Measurements from ENCODE around the gene RARB. TPM values are rescaled to one million over a fixed set of nuclear protein-coding genes. Genes with fewer than 3 reads are reported as not detected.

RARB gene
- total and polyA plus RNA-seq, 4 experiments from 2014 or later: 0.07 TPM; not detected in 3

- Histone ChIP-seq H3K36me3 (ENCODE audit: insufficient read depth, low read length) (no peaks in the 10 kb centered on the region), H3K27me3 (ENCODE audit: insufficient read depth, low read length) (no peaks in the 10 kb centered on the region), H3K4me3 (ENCODE audit: low read length in 2 of 2) (no peak overlapping the region), H3K9me3 (ENCODE audit: control insufficient read depth in 1 of 2, low read length in 2 of 2) (no peaks in the 10 kb centered on the region), H3K27ac (ENCODE audit: low read depth, low read length) (no peak overlapping the region), H3K4me1 (ENCODE audit: insufficient read depth, low read length) (no peaks in the 10 kb centered on the region)
- DNase-seq: no peak
- Mint-ChIP-seq H3K9me3 (peaks cover 0 to 1% (median 0%) of the 10 kb centered on the region in 8 donors), H3K4me1 (no peaks in the 10 kb centered on the region), H3K36me3 (no peaks in the 10 kb centered on the region), H3K27ac (no peak overlapping the region), H3K4me3 (no peak overlapping the region), H3K27me3 (peaks cover 2 to 4% of the 10 kb centered on the region in 2 donors)
- CTCF ChIA-PET (ENCODE audit: partially characterized antibody): no interaction called here
- POLR2A ChIA-PET (ENCODE audit: partially characterized antibody): no interaction called here
- intact Hi-C loops (cut with micrococcal nuclease): no loop called here
Observed at GRCh38 chr3:25556447-25556846, 128.4 kb downstream of the RARB start.

GRCh38 chr3:25557694-25558093 is 129.6 kb downstream of the RARB start:
- H3K36me3 Mint-ChIP-seq: no peaks in the 10 kb centered on the region
- intact Hi-C loops (cut with micrococcal nuclease): no loop called here
- no peak for DNase-seq
- H3K4me1 Mint-ChIP-seq: no peaks in the 10 kb centered on the region
- H3K27me3 Mint-ChIP-seq: peaks cover 0 to 3% of the 10 kb centered on the region in 2 donors
- H3K4me3 Mint-ChIP-seq: no peak overlapping the region
- H3K4me1 ChIP-seq (ENCODE audit: insufficient read depth, low read length): no peaks in the 10 kb centered on the region
- H3K27ac ChIP-seq (ENCODE audit: low read depth, low read length): no peak overlapping the region
- H3K27ac Mint-ChIP-seq: no peak overlapping the region
- H3K36me3 ChIP-seq (ENCODE audit: insufficient read depth, low read length): no peaks in the 10 kb centered on the region
- CTCF ChIA-PET (ENCODE audit: partially characterized antibody): no interaction called here
- H3K4me3 ChIP-seq (ENCODE audit: low read length in 2 of 2): no peak overlapping the region
- no peaks in the 10 kb centered on the region for H3K27me3 ChIP-seq (ENCODE audit: insufficient read depth, low read length)
- H3K9me3 ChIP-seq (ENCODE audit: control insufficient read depth in 1 of 2, low read length in 2 of 2): no peaks in the 10 kb centered on the region
- POLR2A ChIA-PET (ENCODE audit: partially characterized antibody): no interaction called here
- no peaks in the 10 kb centered on the region for H3K9me3 Mint-ChIP-seq

DNA sequence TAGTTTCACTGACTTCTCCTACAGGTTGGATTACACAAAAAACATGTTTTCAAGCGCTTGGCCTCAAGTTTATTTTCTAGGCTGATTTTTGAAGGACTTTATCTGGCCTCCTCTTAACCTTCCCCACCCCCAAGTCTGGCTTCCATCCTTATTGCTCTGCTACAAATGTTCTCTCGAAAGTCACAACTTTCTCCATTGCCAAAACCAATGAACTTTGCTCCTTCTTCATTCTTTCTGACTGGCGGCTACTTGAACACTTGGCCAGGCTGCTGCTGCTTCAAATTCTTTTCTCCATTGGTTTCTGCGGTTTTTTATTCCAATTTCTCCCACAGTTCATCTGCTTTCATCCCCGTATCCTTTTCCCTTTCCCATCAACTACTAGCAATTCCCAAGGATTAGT is 130.1 kb downstream of the RARB start:
- Histone ChIP-seq H3K36me3 (ENCODE audit: insufficient read depth, low read length) (no peaks in the 10 kb centered on the region), H3K4me3 (ENCODE audit: low read length in 2 of 2) (no peak overlapping the region), H3K27ac (ENCODE audit: low read depth, low read length) (no peak overlapping the region), H3K27me3 (ENCODE audit: insufficient read depth, low read length) (no peaks in the 10 kb centered on the region), H3K9me3 (ENCODE audit: control insufficient read depth in 1 of 2, low read length in 2 of 2) (no peaks in the 10 kb centered on the region), H3K4me1 (ENCODE audit: insufficient read depth, low read length) (no peaks in the 10 kb centered on the region)
- ChIA-PET CTCF (ENCODE audit: partially characterized antibody) (no interaction called here), POLR2A (ENCODE audit: partially characterized antibody) (no interaction called here)
- peaks cover 0 to 3% of the 10 kb centered on the region in 2 donors for H3K27me3 Mint-ChIP-seq
- intact Hi-C loops (cut with micrococcal nuclease): no loop called here
- H3K4me1 Mint-ChIP-seq: no peaks in the 10 kb centered on the region
- H3K36me3 Mint-ChIP-seq: no peaks in the 10 kb centered on the region
- H3K4me3 Mint-ChIP-seq: no peak overlapping the region
- no peak overlapping the region for H3K27ac Mint-ChIP-seq
- DNase-seq: no peak
- H3K9me3 Mint-ChIP-seq: no peaks in the 10 kb centered on the region

DNA sequence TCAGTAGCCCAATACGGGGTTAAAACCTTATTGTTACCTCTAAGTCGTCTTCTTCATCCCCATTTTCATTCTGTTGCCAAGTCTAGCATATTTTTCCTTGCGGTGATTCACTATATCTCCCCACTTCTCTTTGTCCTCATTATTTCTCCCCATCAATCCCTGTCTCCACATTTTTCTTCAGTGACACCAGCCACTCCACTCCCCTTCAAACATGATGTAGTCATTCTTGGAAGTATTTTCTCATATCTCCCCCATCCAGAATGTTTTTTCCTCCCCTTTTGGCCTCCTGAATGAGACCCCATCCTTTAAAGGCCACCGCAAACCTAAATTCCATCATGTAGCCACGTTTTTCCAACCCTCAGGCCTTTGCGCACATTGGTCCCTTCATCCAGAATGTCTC is 130.7 kb downstream of the RARB start:
- Mint-ChIP-seq H3K27me3 (peaks cover 0 to 3% of the 10 kb centered on the region in 2 donors), H3K36me3 (no peaks in the 10 kb centered on the region), H3K9me3 (no peaks in the 10 kb centered on the region), H3K4me1 (no peaks in the 10 kb centered on the region), H3K27ac (no peak overlapping the region), H3K4me3 (no peak overlapping the region)
- H3K36me3 ChIP-seq (ENCODE audit: insufficient read depth, low read length): no peaks in the 10 kb centered on the region
- H3K27ac ChIP-seq (ENCODE audit: low read depth, low read length): no peak overlapping the region
- POLR2A ChIA-PET (ENCODE audit: partially characterized antibody): no interaction called here
- intact Hi-C loops (cut with micrococcal nuclease): no loop called here
- H3K9me3 ChIP-seq (ENCODE audit: control insufficient read depth in 1 of 2, low read length in 2 of 2): no peaks in the 10 kb centered on the region
- no peak for DNase-seq
- no peaks in the 10 kb centered on the region for H3K27me3 ChIP-seq (ENCODE audit: insufficient read depth, low read length)
- H3K4me1 ChIP-seq (ENCODE audit: insufficient read depth, low read length): no peaks in the 10 kb centered on the region
- H3K4me3 ChIP-seq (ENCODE audit: low read length in 2 of 2): no peak overlapping the region
- CTCF ChIA-PET (ENCODE audit: partially characterized antibody): no interaction called here

- no peaks in the 10 kb centered on the region for H3K9me3 Mint-ChIP-seq
- H3K27ac Mint-ChIP-seq: no peak overlapping the region
- no peaks in the 10 kb centered on the region for H3K36me3 ChIP-seq (ENCODE audit: insufficient read depth, low read length)
- H3K36me3 Mint-ChIP-seq: no peaks in the 10 kb centered on the region
- H3K9me3 ChIP-seq (ENCODE audit: control insufficient read depth in 1 of 2, low read length in 2 of 2): no peaks in the 10 kb centered on the region
- no peak overlapping the region for H3K4me3 ChIP-seq (ENCODE audit: low read length in 2 of 2)
- intact Hi-C loops (cut with micrococcal nuclease): no loop called here
- POLR2A ChIA-PET (ENCODE audit: partially characterized antibody): no interaction called here
- H3K4me1 ChIP-seq (ENCODE audit: insufficient read depth, low read length): no peaks in the 10 kb centered on the region
- no peaks in the 10 kb centered on the region for H3K4me1 Mint-ChIP-seq
- H3K27ac ChIP-seq (ENCODE audit: low read depth, low read length): no peak overlapping the region
- no peaks in the 10 kb centered on the region for H3K27me3 ChIP-seq (ENCODE audit: insufficient read depth, low read length)
- CTCF ChIA-PET (ENCODE audit: partially characterized antibody): no interaction called here
- DNase-seq: no peak
- H3K27me3 Mint-ChIP-seq: peaks cover 0 to 4% of the 10 kb centered on the region in 2 donors
- no peak overlapping the region for H3K4me3 Mint-ChIP-seq
Observed at GRCh38 chr3:25563601-25564000, 135.5 kb downstream of the RARB start.

DNA sequence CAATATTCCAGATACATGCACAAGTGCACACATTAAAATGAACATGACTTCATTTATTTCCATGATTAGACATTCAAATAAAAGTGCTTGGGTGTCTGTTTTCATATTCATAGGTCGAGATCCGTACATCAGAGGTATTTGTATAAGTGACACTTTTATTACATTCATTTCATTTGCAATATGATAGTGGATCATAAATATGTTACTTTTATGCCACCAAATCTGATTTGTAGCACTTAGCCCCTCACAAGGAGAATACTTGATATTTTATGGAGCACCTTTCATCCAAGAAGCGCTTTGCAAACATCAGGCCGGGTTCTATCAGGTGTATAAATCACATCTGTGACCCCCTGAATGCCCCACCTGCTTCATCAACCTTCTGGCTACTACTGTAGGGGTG is 136.0 kb downstream of the RARB start:
- Histone ChIP-seq H3K4me3 (ENCODE audit: low read length in 2 of 2) (no peak overlapping the region), H3K27ac (ENCODE audit: low read depth, low read length) (no peak overlapping the region), H3K9me3 (ENCODE audit: control insufficient read depth in 1 of 2, low read length in 2 of 2) (no peaks in the 10 kb centered on the region), H3K27me3 (ENCODE audit: insufficient read depth, low read length) (no peaks in the 10 kb centered on the region), H3K4me1 (ENCODE audit: insufficient read depth, low read length) (no peaks in the 10 kb centered on the region), H3K36me3 (ENCODE audit: insufficient read depth, low read length) (no peaks in the 10 kb centered on the region)
- Mint-ChIP-seq H3K36me3 (no peaks in the 10 kb centered on the region), H3K4me1 (no peaks in the 10 kb centered on the region), H3K27me3 (peaks cover 0 to 4% of the 10 kb centered on the region in 2 donors), H3K4me3 (no peak overlapping the region), H3K9me3 (no peaks in the 10 kb centered on the region), H3K27ac (no peak overlapping the region)
- intact Hi-C loops (cut with micrococcal nuclease): no loop called here
- ChIA-PET POLR2A (ENCODE audit: partially characterized antibody) (no interaction called here), CTCF (ENCODE audit: partially characterized antibody) (no interaction called here)
- no peak for DNase-seq

- CTCF ChIA-PET (ENCODE audit: partially characterized antibody): no interaction called here
- peaks cover 0 to 4% of the 10 kb centered on the region in 2 donors for H3K27me3 Mint-ChIP-seq
Observed at GRCh38 chr3:25565807-25566206, 137.7 kb downstream of the RARB start.

GRCh38 chr3:25566358-25566920 is 138.4 kb downstream of the RARB start:
- Mint-ChIP-seq H3K27me3 (peaks cover 0 to 2% of the 10 kb centered on the region in 2 donors), H3K27ac (no peak overlapping the region), H3K9me3 (no peaks in the 10 kb centered on the region), H3K4me1 (no peaks in the 10 kb centered on the region), H3K4me3 (no peak overlapping the region), H3K36me3 (no peaks in the 10 kb centered on the region)
- no peaks in the 10 kb centered on the region for H3K27me3 ChIP-seq (ENCODE audit: insufficient read depth, low read length)
- CTCF ChIA-PET (ENCODE audit: partially characterized antibody): no interaction called here
- no peak overlapping the region for H3K4me3 ChIP-seq (ENCODE audit: low read length in 2 of 2)
- H3K4me1 ChIP-seq (ENCODE audit: insufficient read depth, low read length): no peaks in the 10 kb centered on the region
- DNase-seq: no peak
- intact Hi-C loops (cut with micrococcal nuclease): no loop called here
- POLR2A ChIA-PET (ENCODE audit: partially characterized antibody): no interaction called here
- no peaks in the 10 kb centered on the region for H3K9me3 ChIP-seq (ENCODE audit: control insufficient read depth in 1 of 2, low read length in 2 of 2)
- no peaks in the 10 kb centered on the region for H3K36me3 ChIP-seq (ENCODE audit: insufficient read depth, low read length)
- H3K27ac ChIP-seq (ENCODE audit: low read depth, low read length): no peak overlapping the region

More at GRCh38 chr3:25565807-25566206, 137.7 kb downstream of the RARB start:
- H3K4me1 ChIP-seq (ENCODE audit: insufficient read depth, low read length): no peaks in the 10 kb centered on the region
- H3K36me3 ChIP-seq (ENCODE audit: insufficient read depth, low read length): no peaks in the 10 kb centered on the region
- H3K27ac ChIP-seq (ENCODE audit: low read depth, low read length): no peak overlapping the region
- H3K27me3 ChIP-seq (ENCODE audit: insufficient read depth, low read length): no peaks in the 10 kb centered on the region
- Mint-ChIP-seq H3K36me3 (no peaks in the 10 kb centered on the region), H3K4me3 (no peak overlapping the region), H3K4me1 (no peaks in the 10 kb centered on the region), H3K27ac (no peak overlapping the region), H3K9me3 (no peaks in the 10 kb centered on the region)
- POLR2A ChIA-PET (ENCODE audit: partially characterized antibody): no interaction called here
- no peak for DNase-seq
- H3K9me3 ChIP-seq (ENCODE audit: control insufficient read depth in 1 of 2, low read length in 2 of 2): no peaks in the 10 kb centered on the region
- no peak overlapping the region for H3K4me3 ChIP-seq (ENCODE audit: low read length in 2 of 2)
- intact Hi-C loops (cut with micrococcal nuclease): no loop called here

Measured in CD4-positive, alpha-beta memory T cell (primary cell).